Right lobe of liver (tissue), 4 donors: ENCODE measurements around the gene KIFC3.

ENCODE experiments used
- POLR2A ChIP-seq: fragments of 450-650 bp; IDR thresholded peaks from one replicate; pipeline ENCODE4 v1.6.1; 2017; ENCODE audit warnings: antibody characterized with exemption, mild to moderate bottlenecking
- TF ChIP-seq, protein P1 (sequence below), 4 donors: fragments of 200-600 bp in 3 of 4; fragments of 450-650 bp in 1 of 4; IDR thresholded peaks; one replicate each; pipeline versions ENCODE4 v1.5.1 to v1.8.0; 2016 to 2022; ENCODE audit warnings: antibody characterized with exemption in 4 of 4, mild to moderate bottlenecking in 2 of 4
- donor health status: DM: no; HTN: no; CAD: no.
- donor health status: DM: no; HTN: no; CAD: no.
- donor health status: DM: no; HTN: yes; CAD: no.

DNA sequence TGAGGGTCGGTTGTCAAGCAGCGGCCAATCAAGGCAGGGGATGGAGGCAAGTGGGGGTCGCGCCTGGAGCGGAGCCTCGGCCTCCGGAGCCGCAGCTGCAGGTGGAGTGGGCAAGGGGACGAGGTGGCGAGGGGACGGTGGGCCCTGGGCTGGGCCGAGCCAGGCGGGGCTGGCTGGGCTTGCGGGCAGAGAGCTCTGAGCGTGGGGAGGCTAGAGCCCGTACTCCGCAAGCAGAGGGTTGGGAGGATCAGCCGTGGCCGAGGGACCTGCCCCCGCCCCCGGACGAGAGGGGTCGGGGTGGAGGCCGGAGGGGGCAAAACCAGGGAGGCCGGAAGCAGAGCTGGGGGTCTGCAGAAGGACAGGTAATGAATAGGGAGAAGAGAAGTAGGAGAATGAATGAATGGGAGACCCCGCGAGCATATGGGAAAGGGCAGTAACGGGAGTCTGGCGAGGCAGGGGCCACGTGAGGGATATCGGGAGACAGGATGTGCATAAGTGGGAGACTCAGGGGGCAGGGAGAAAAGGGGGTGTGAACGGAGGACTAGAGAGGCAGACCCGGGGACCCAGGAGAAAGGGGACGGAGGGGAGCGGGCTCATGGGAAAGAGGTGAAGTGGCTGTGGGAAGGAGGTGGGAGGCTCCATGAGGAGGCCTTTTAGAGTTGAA is 66.4 kb downstream of the KIFC3 start, which contains the start of gene KATNB1:
- TF ChIP-seq, protein P1, sequence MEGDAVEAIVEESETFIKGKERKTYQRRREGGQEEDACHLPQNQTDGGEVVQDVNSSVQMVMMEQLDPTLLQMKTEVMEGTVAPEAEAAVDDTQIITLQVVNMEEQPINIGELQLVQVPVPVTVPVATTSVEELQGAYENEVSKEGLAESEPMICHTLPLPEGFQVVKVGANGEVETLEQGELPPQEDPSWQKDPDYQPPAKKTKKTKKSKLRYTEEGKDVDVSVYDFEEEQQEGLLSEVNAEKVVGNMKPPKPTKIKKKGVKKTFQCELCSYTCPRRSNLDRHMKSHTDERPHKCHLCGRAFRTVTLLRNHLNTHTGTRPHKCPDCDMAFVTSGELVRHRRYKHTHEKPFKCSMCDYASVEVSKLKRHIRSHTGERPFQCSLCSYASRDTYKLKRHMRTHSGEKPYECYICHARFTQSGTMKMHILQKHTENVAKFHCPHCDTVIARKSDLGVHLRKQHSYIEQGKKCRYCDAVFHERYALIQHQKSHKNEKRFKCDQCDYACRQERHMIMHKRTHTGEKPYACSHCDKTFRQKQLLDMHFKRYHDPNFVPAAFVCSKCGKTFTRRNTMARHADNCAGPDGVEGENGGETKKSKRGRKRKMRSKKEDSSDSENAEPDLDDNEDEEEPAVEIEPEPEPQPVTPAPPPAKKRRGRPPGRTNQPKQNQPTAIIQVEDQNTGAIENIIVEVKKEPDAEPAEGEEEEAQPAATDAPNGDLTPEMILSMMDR (IDR thresholded peaks at IDR 0.05) = no peak
- TF ChIP-seq POLR2A = no peak
